ENCODE results near the gene HBD. TPM values are rescaled to one million over a fixed set of nuclear protein-coding genes. Genes with fewer than 3 reads are reported as not detected.

HBD gene
- total RNA-seq, 1 experiment from 2014 or later: not detected

DNA sequence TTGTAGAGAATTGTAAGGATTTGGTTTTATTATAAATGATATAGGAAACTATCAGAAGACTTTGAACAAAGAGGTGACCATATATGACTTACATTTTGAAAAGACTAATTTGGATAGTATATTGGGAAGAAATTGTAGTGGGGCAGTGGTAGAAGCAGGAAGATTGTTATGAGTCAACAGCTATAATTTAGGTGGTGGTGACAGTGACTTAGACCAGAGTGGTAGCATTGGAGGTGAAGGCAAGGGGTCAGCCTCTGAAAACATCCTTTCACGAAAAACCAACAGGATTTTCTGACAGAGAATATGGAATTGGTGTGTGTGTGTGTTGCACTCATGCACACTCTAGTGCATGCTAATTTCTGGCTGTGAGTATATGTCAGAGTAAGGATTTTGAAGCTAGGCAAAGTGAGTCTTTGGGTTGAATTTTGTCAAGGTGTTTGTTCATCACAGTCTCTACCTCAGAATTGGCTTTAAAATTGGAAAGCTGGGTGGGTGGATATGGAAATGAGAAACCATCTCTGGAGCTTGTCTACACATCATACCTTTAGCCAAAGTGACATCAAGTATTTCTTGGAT lies 43.6 kb upstream of the HBD start:
- H3K27me3 ChIP-seq (ENCODE audit: insufficient read depth, low read length): no peaks in the 10 kb centered on the region
- no peaks in the 10 kb centered on the region; a peak in 1 of 4 replicates for H3K36me3 ChIP-seq (ENCODE audit: control insufficient read depth in 1 of 2, insufficient read depth in 2 of 2, low read length in 2 of 2)
- H3K27ac ChIP-seq (ENCODE audit: low read depth, low read length): no peak overlapping the region
- no peaks in the 10 kb centered on the region for H3K9me3 ChIP-seq (ENCODE audit: control insufficient read depth in 1 of 2, insufficient read depth in 1 of 2, low read depth in 1 of 2, low read length in 2 of 2)
- no peaks in the 10 kb centered on the region for H3K79me2 ChIP-seq (ENCODE audit: insufficient read depth, low read length)
- TF ChIP-seq, protein P1, sequence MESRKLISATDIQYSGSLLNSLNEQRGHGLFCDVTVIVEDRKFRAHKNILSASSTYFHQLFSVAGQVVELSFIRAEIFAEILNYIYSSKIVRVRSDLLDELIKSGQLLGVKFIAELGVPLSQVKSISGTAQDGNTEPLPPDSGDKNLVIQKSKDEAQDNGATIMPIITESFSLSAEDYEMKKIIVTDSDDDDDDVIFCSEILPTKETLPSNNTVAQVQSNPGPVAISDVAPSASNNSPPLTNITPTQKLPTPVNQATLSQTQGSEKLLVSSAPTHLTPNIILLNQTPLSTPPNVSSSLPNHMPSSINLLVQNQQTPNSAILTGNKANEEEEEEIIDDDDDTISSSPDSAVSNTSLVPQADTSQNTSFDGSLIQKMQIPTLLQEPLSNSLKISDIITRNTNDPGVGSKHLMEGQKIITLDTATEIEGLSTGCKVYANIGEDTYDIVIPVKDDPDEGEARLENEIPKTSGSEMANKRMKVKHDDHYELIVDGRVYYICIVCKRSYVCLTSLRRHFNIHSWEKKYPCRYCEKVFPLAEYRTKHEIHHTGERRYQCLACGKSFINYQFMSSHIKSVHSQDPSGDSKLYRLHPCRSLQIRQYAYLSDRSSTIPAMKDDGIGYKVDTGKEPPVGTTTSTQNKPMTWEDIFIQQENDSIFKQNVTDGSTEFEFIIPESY (IDR thresholded peaks at IDR 0.05; ENCODE audit: extremely low read depth, insufficient replicate concordance, low read length): no peak
- TF ChIP-seq, protein P2, sequence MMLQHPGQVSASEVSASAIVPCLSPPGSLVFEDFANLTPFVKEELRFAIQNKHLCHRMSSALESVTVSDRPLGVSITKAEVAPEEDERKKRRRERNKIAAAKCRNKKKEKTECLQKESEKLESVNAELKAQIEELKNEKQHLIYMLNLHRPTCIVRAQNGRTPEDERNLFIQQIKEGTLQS (IDR thresholded peaks at IDR 0.05): no peak
- no peak for TF ChIP-seq SP1 (IDR thresholded peaks at IDR 0.05; ENCODE audit: low read depth)
- TF ChIP-seq, protein P3, sequence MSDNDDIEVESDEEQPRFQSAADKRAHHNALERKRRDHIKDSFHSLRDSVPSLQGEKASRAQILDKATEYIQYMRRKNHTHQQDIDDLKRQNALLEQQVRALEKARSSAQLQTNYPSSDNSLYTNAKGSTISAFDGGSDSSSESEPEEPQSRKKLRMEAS (IDR thresholded peaks at IDR 0.05): no peak
- no peak for TF ChIP-seq EZH2phosphoT487 (IDR thresholded peaks at IDR 0.05; ENCODE audit: borderline replicate concordance)
- TF ChIP-seq EGR1 (IDR thresholded peaks at IDR 0.05; ENCODE audit: low read depth): no peak
- no peak for TF ChIP-seq POLR2A (IDR thresholded peaks at IDR 0.05; ENCODE audit: borderline replicate concordance, extremely low read depth, insufficient read depth, insufficient read length)
- TF ChIP-seq RAD21 (IDR thresholded peaks at IDR 0.05; ENCODE audit: low read depth): no peak
- TF ChIP-seq, protein P4, sequence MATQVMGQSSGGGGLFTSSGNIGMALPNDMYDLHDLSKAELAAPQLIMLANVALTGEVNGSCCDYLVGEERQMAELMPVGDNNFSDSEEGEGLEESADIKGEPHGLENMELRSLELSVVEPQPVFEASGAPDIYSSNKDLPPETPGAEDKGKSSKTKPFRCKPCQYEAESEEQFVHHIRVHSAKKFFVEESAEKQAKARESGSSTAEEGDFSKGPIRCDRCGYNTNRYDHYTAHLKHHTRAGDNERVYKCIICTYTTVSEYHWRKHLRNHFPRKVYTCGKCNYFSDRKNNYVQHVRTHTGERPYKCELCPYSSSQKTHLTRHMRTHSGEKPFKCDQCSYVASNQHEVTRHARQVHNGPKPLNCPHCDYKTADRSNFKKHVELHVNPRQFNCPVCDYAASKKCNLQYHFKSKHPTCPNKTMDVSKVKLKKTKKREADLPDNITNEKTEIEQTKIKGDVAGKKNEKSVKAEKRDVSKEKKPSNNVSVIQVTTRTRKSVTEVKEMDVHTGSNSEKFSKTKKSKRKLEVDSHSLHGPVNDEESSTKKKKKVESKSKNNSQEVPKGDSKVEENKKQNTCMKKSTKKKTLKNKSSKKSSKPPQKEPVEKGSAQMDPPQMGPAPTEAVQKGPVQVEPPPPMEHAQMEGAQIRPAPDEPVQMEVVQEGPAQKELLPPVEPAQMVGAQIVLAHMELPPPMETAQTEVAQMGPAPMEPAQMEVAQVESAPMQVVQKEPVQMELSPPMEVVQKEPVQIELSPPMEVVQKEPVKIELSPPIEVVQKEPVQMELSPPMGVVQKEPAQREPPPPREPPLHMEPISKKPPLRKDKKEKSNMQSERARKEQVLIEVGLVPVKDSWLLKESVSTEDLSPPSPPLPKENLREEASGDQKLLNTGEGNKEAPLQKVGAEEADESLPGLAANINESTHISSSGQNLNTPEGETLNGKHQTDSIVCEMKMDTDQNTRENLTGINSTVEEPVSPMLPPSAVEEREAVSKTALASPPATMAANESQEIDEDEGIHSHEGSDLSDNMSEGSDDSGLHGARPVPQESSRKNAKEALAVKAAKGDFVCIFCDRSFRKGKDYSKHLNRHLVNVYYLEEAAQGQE (IDR thresholded peaks at IDR 0.05; ENCODE audit: low read depth): no peak
- TF ChIP-seq ZFX (IDR thresholded peaks at IDR 0.05): no peak
- no peak for TF ChIP-seq SIN3A (IDR thresholded peaks at IDR 0.05; ENCODE audit: low read depth)
- TF ChIP-seq SRF (IDR thresholded peaks at IDR 0.05; ENCODE audit: low read depth): no peak
- no peak for TF ChIP-seq YY1 (IDR thresholded peaks at IDR 0.05; ENCODE audit: extremely low read depth, insufficient replicate concordance, low read depth, low read length)
- no peak for TF ChIP-seq ZNF274 (IDR thresholded peaks at IDR 0.05; ENCODE audit: low read depth, low read length)
- no peak for TF ChIP-seq CEBPB (IDR thresholded peaks at IDR 0.05; ENCODE audit: low read depth)
- TF ChIP-seq, protein P5, sequence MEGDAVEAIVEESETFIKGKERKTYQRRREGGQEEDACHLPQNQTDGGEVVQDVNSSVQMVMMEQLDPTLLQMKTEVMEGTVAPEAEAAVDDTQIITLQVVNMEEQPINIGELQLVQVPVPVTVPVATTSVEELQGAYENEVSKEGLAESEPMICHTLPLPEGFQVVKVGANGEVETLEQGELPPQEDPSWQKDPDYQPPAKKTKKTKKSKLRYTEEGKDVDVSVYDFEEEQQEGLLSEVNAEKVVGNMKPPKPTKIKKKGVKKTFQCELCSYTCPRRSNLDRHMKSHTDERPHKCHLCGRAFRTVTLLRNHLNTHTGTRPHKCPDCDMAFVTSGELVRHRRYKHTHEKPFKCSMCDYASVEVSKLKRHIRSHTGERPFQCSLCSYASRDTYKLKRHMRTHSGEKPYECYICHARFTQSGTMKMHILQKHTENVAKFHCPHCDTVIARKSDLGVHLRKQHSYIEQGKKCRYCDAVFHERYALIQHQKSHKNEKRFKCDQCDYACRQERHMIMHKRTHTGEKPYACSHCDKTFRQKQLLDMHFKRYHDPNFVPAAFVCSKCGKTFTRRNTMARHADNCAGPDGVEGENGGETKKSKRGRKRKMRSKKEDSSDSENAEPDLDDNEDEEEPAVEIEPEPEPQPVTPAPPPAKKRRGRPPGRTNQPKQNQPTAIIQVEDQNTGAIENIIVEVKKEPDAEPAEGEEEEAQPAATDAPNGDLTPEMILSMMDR (IDR thresholded peaks at IDR 0.05 in 2 of 3, conservative IDR thresholded peaks at IDR 0.05 in 1 of 3; ENCODE audit: borderline replicate concordance in 1 of 3, insufficient read depth in 1 of 3, low read depth in 2 of 3, low read length in 2 of 3): no peak
- ATAC-seq (no peak), DNase-seq (ENCODE audit: low read depth, low spot score) (no peak)
- H3K4me3 ChIP-seq (replicated peaks in 1 of 2; ENCODE audit: low read depth in 1 of 2, low read length in 2 of 2): no peak overlapping the region
- BruUV-seq (replicated peaks): no TSS peak
- no peaks in the 10 kb centered on the region for H4K20me1 ChIP-seq (ENCODE audit: insufficient read depth)
- POLR2A ChIA-PET: no interaction called here
- no peak overlapping the region for H3K4me2 ChIP-seq (ENCODE audit: low read length)
- H3K4me1 ChIP-seq (ENCODE audit: control insufficient read depth in 1 of 2, insufficient read depth in 2 of 2, low read length in 2 of 2): peaks cover 18 to 44% of the 10 kb centered on the region in 2 experiments
- H3K9ac ChIP-seq (ENCODE audit: low read length): no peak overlapping the region
- intact Hi-C loops (cut with micrococcal nuclease): no loop called here
- RAD21 ChIA-PET (ENCODE audit: low non-redundant PET in 1 of 2, low total read pairs in 2 of 2, uncharacterized antibody in 2 of 2, unreplicated experiment in 2 of 2): no interaction called here
- H3K9me2 ChIP-seq (ENCODE audit: insufficient read depth): no peaks in the 10 kb centered on the region
- H2AFZ ChIP-seq (ENCODE audit: low read depth, low read length, poor library complexity, severe bottlenecking): no peak overlapping the region
- CTCF ChIA-PET: interaction anchor here (1.0 kb wide), 1 partner anchor 13 kb away, joined by 3 read pairs; no protein-coding TSS in a partner anchor

All from HCT116 (cell line).